Common myeloid progenitor, CD34-positive (primary cell): ENCODE results near the gene RPRD1B.

ENCODE experiments used
- CTCF ChIA-PET: fragments of 350-600 bp; sonication (Branson Sonifier 250); formaldehyde crosslinking; loops from one replicate; lab custom pipeline; 2021; ENCODE audit warnings: antibody characterized with exemption; lab: Charles Lee
- POLR2A ChIA-PET: fragments of 350-600 bp; sonication (Branson Sonifier 250); formaldehyde crosslinking; loops from one replicate; lab custom pipeline; 2021; ENCODE audit warnings: antibody characterized with exemption; lab: Charles Lee
- DNase-seq, 3 donors: peaks; one replicate each; pipeline versions ENCODE4 v3.0.0 to v3.0.0-alpha.2; 2013
- H3K27ac ChIP-seq, 2 experiments: 1 replicate in 1 of 2; 2 replicates in 1 of 2; pipeline ENCODE4 v1.7.0; 2013; ENCODE audit warnings: inconsistent platforms in 2 of 2, low read length in 2 of 2, mild to moderate bottlenecking in 2 of 2, low read depth in 1 of 2, moderate library complexity in 1 of 2; ENCODE audit not compliant: severe bottlenecking in 2 of 2, insufficient read depth in 1 of 2, poor library complexity in 1 of 2
- H3K27me3 ChIP-seq, 5 experiments: replicated peaks in 2 of 5; 1 replicate in 3 of 5; 2 replicates in 2 of 5; pipeline versions ENCODE4 v1.6.1 to v1.7.0; 2013; ENCODE audit warnings: low read length in 4 of 5, mild to moderate bottlenecking in 2 of 5, moderate library complexity in 2 of 5, inconsistent platforms in 1 of 5; ENCODE audit not compliant: insufficient read depth in 5 of 5, control insufficient read depth in 4 of 5
- H3K36me3 ChIP-seq, 4 experiments: 1 replicate in 2 of 4; 2 replicates in 2 of 4; pipeline versions ENCODE4 v1.6.1 to v1.7.0; 2013; ENCODE audit warnings: low read length in 3 of 4, control low read depth in 1 of 4, mild to moderate bottlenecking in 1 of 4; ENCODE audit not compliant: control insufficient read depth in 4 of 4, insufficient read depth in 4 of 4
- H3K4me1 ChIP-seq, 4 experiments: 1 replicate in 3 of 4; 2 replicates in 1 of 4; pipeline versions ENCODE4 v1.6.1 to v1.7.1; 2013; ENCODE audit warnings: low read length in 3 of 4, mild to moderate bottlenecking in 3 of 4, control low read depth in 1 of 4, inconsistent platforms in 1 of 4, moderate library complexity in 1 of 4; ENCODE audit not compliant: control insufficient read depth in 4 of 4, insufficient read depth in 4 of 4; ENCODE audit errors: control extremely low read depth in 1 of 4
- H3K4me3 ChIP-seq, 7 experiments: 1 replicate in 4 of 7; 2 replicates in 3 of 7; pipeline versions ENCODE4 v1.5.1 to v1.7.0; 2013; ENCODE audit warnings: mild to moderate bottlenecking in 7 of 7, low read length in 6 of 7, moderate library complexity in 6 of 7, inconsistent platforms in 2 of 7, low read depth in 2 of 7, control low read depth in 1 of 7; ENCODE audit not compliant: insufficient read depth in 4 of 7, control insufficient read depth in 1 of 7; ENCODE audit errors: extremely low read depth in 1 of 7
- H3K9me3 ChIP-seq, 5 experiments: 1 replicate in 4 of 5; 2 replicates in 1 of 5; pipeline versions ENCODE4 v1.6.1 to v1.7.1; 2013; ENCODE audit warnings: low read length in 4 of 5, mild to moderate bottlenecking in 2 of 5, inconsistent platforms in 1 of 5, low read depth in 1 of 5, moderate library complexity in 1 of 5; ENCODE audit not compliant: control insufficient read depth in 4 of 5, insufficient read depth in 2 of 5; ENCODE audit errors: control extremely low read depth in 1 of 5
- WGBS: methylation state at CpG from one replicate; pipeline ENCODE4 v1.1.5; 2013; ENCODE audit not compliant: insufficient coverage; 5-methylcytosine and 5-hydroxymethylcytosine counted together

Gene RPRD1B

DNA sequence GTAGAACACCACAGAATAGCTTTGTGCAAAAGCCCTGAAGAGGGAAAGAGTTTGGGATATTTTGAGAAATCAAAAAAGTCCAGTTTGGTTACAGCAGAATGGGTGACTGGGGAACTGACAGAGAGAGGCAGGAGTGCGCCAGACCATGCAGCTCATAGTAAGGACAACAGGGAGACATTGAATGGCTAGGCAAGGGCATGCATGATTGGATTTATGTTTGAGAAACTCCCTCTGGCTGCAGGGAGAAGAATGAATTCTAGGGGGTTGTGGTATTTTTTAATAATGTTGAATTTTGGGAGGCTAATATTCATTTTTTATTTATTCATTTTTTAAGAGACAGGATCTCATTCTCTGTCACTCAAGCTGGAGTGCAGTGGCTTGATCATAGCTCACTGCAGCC lies 81.7 kb downstream of the RPRD1B start:
- CTCF ChIA-PET, result interaction anchor here (1.2 to 4.8 kb wide), 5 partner anchors 14 to 105 kb away, joined by 3 to 43 read pairs (median 16); no protein-coding TSS in a partner anchor
- Histone ChIP-seq H3K4me3 (no peak overlapping the region), H3K4me1 (peaks cover 0 to 8% (median 4%) of the 10 kb centered on the region in 4 experiments), H3K9me3 (no peaks in the 10 kb centered on the region), H3K27ac (no peak overlapping the region), H3K27me3 (no peaks in the 10 kb centered on the region), H3K36me3 (no peaks in the 10 kb centered on the region)
- POLR2A ChIA-PET, result no interaction called here
- 100% methylated on average over 1 of the region's 1 CpG for WGBS
- DNase-seq, result no peak

DNA sequence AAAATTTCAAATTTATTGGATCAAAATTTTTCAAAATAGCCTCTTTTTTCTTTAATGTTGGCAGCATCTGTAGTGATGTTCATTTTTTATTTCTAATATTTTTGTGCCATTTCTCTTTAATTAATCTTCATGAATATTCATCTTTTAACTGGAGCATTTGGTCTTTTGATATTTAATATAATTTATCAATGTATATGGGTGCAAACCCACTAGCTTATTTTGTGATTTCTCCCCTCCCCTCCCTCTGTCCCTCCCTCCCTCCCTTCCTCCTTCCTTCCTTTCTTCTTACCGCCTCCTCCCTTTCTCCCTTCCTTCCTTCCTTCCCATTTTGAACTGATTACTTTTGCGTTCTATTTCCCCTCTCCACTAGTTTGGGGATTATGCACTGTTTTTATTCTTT lies 82.3 kb downstream of the RPRD1B start:
- Histone ChIP-seq H3K9me3 (no peaks in the 10 kb centered on the region), H3K27ac (no peak overlapping the region), H3K4me1 (peaks cover 0 to 8% (median 4%) of the 10 kb centered on the region in 4 experiments), H3K4me3 (no peak overlapping the region), H3K36me3 (no peaks in the 10 kb centered on the region), H3K27me3 (no peaks in the 10 kb centered on the region)
- ChIA-PET CTCF (interaction anchor here (2.8 to 4.8 kb wide), 2 partner anchors 13 to 104 kb away, joined by 16 to 43 read pairs; no protein-coding TSS in a partner anchor), POLR2A (no interaction called here)
- DNase-seq, result no peak
- no CpG with 5 or more reads among the region's 2 CpGs for WGBS

DNA sequence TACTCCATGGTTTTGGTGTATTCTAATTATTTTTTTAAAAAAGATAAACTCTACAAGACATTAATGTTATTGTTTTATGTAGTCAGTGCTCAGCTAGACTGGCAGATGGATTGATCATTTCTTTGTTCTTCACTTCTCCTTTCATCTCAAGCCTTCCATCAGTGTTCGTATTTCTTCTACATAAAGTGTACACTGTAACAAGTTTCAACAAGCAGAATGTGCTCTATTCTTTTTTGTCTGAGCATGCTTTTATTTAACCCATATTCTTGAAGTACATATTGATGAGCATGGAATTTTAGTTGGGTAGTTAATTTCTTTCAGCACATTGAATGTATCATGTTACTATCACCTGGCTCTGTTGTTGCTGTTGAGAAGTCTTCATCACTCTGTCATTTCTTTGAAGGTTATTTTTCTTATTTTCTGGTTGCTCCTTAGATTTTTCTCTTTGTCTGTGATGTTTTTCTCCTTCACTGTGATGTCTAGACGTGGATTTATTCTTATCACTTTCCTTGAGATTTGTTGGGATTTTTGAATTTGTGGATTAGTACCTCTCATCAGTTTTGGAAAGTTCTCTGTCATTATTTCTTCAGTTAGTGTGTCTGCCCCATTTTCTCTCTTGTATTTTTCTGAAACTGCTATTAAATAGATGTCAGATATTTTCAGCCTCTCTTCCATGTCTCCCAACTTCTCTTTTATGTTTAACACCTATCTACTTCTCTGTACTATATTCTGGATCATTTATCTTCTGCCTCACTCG lies 83.0 kb downstream of the RPRD1B start:
- no CpG with 5 or more reads among the region's 3 CpGs for WGBS
- Histone ChIP-seq H3K4me1 (peaks cover 0 to 8% (median 4%) of the 10 kb centered on the region in 4 experiments), H3K9me3 (no peaks in the 10 kb centered on the region), H3K27ac (no peak overlapping the region), H3K27me3 (no peaks in the 10 kb centered on the region), H3K4me3 (no peak overlapping the region), H3K36me3 (no peaks in the 10 kb centered on the region)
- no peak for DNase-seq
- CTCF ChIA-PET, result interaction anchor here (4.8 kb wide), 1 partner anchor 103 kb away, joined by 43 read pairs; no protein-coding TSS in a partner anchor
- POLR2A ChIA-PET, result no interaction called here

DNA sequence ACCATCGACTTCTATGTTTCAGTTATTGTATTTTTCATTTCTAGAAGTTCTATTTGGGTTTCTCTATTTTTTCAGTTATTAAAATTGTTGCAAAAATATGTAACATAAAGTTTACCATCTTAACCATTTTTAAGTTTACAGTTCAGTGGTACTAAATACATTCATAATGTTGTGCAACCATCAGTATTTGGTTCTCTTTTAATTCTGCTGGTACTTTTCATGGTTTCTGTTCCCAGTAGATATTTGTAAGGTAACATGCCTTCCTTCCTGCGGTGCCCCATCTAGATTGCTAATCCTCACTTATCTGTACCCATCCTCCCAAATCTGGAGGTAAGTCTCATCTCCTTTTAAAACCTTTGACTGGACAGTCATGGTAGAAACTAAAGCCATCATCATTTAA lies 83.7 kb downstream of the RPRD1B start:
- WGBS, result 100% methylated on average over 1 of the region's 2 CpGs
- Histone ChIP-seq H3K4me3 (no peak overlapping the region), H3K4me1 (peaks cover 0 to 8% (median 4%) of the 10 kb centered on the region in 4 experiments), H3K36me3 (no peaks in the 10 kb centered on the region), H3K27ac (no peak overlapping the region), H3K9me3 (no peaks in the 10 kb centered on the region), H3K27me3 (no peaks in the 10 kb centered on the region)
- DNase-seq, result no peak
- POLR2A ChIA-PET, result no interaction called here
- CTCF ChIA-PET, result no interaction called here

GRCh38 chr20:38117635-38118034 lies 84.1 kb downstream of the RPRD1B start:
- Histone ChIP-seq H3K27ac (no peak overlapping the region), H3K9me3 (no peaks in the 10 kb centered on the region), H3K36me3 (no peaks in the 10 kb centered on the region), H3K4me3 (no peak overlapping the region), H3K4me1 (peaks cover 0 to 8% (median 4%) of the 10 kb centered on the region in 4 experiments), H3K27me3 (no peaks in the 10 kb centered on the region)
- DNase-seq, result no peak
- ChIA-PET POLR2A (no interaction called here), CTCF (no interaction called here)
- whole genome bisulfite sequencing, result 100% methylated on average over 2 of the region's 3 CpGs

- CTCF ChIA-PET, result no interaction called here
- DNase-seq, result no peak
- Histone ChIP-seq H3K36me3 (no peaks in the 10 kb centered on the region), H3K4me1 (no peaks in the 10 kb centered on the region), H3K9me3 (no peaks in the 10 kb centered on the region), H3K27ac (no peak overlapping the region), H3K27me3 (no peaks in the 10 kb centered on the region), H3K4me3 (no peak overlapping the region)
- POLR2A ChIA-PET, result no interaction called here
- 98% methylated on average over 4 of the region's 6 CpGs for WGBS
Observed at GRCh38 chr20:38119446-38119845, 85.9 kb downstream of the RPRD1B start.

DNA sequence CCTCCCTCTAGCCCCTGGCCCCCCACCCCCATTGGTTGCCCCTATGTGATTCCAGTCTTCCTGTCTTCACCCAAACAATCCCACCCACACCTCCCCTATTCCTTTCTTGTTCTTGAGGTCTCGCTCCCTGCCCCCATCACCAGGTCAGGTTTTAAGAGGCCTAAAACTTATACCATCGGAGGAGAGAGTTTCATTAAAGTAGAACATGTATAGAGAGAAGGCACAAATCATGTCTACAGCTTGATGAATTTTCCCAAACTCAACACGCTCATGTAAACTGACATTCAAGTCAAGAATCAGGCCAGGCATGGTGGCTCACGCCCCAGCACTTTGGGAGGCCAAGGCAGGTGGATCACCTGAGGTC lies 87.1 kb downstream of the RPRD1B start:
- POLR2A ChIA-PET, result no interaction called here
- WGBS, result 100% methylated on average over 1 of the region's 4 CpGs
- CTCF ChIA-PET, result no interaction called here

More for the DNA sequence above, 87.1 kb downstream of the RPRD1B start:
- Histone ChIP-seq H3K27me3 (no peaks in the 10 kb centered on the region), H3K4me1 (no peaks in the 10 kb centered on the region), H3K4me3 (no peak overlapping the region), H3K27ac (no peak overlapping the region), H3K36me3 (no peaks in the 10 kb centered on the region), H3K9me3 (no peaks in the 10 kb centered on the region)
- no peak for DNase-seq
